Neuronal stem cell (in vitro differentiated cells): ENCODE results near the gene HERC2.

Experiments used
- DNase-seq: peaks from one replicate; pipeline ENCODE4 v3.0.0-alpha.2; 2013; ENCODE audit warnings: low spot score
- H2AFZ ChIP-seq: one replicate; pipeline ENCODE4 v1.6.1; 2013; ENCODE audit warnings: mild to moderate bottlenecking, low read length, inconsistent platforms
- H2AK5ac ChIP-seq: 2 replicates; pipeline ENCODE4 v1.6.1; 2013; ENCODE audit warnings: low read depth, mild to moderate bottlenecking, inconsistent platforms, low read length, moderate library complexity, mixed read lengths
- H2BK120ac ChIP-seq: 2 replicates; pipeline ENCODE4 v1.6.1; 2013; ENCODE audit warnings: low read depth, mild to moderate bottlenecking, inconsistent platforms, low read length, moderate library complexity, mixed read lengths
- H2BK12ac ChIP-seq: one replicate; pipeline ENCODE4 v1.6.1; 2013; ENCODE audit warnings: low read length, inconsistent platforms
- H2BK15ac ChIP-seq: 2 replicates; pipeline ENCODE4 v1.6.1; 2013; ENCODE audit warnings: mild to moderate bottlenecking, low read length, inconsistent platforms, mixed read lengths
- H2BK5ac ChIP-seq: one replicate; pipeline ENCODE4 v1.6.1; 2013; ENCODE audit warnings: inconsistent platforms, mild to moderate bottlenecking, low read length, moderate library complexity
- H3K14ac ChIP-seq: one replicate; pipeline ENCODE4 v1.6.1; 2013; ENCODE audit warnings: low read length, inconsistent platforms
- H3K18ac ChIP-seq: 2 replicates; pipeline ENCODE4 v1.6.1; 2013; ENCODE audit warnings: low read length, inconsistent platforms
- H3K23ac ChIP-seq: 2 replicates; pipeline ENCODE4 v1.6.1; 2013; ENCODE audit warnings: low read depth, mild to moderate bottlenecking, mixed read lengths, low read length, inconsistent platforms; ENCODE audit not compliant: poor library complexity
- H3K27ac ChIP-seq: replicated peaks from 3 replicates; pipeline ENCODE4 v1.5.1; 2013; ENCODE audit warnings: low read length, inconsistent platforms
- H3K27me3 ChIP-seq, 3 experiments: 2 replicates each; pipeline ENCODE4 v1.6.1; 2013; ENCODE audit warnings: low read length in 3 of 3, mild to moderate bottlenecking in 2 of 3, inconsistent platforms in 1 of 3, low read depth in 1 of 3, mixed read lengths in 1 of 3, moderate library complexity in 1 of 3; ENCODE audit not compliant: control insufficient read depth in 3 of 3, insufficient read depth in 3 of 3
- H3K36me3 ChIP-seq, 2 donors: replicated peaks in 1 of 2; 2 replicates each; pipeline ENCODE4 v1.6.1; 2013; ENCODE audit warnings: low read length in 2 of 2; ENCODE audit not compliant: control insufficient read depth in 2 of 2, insufficient read depth in 2 of 2
- H3K4ac ChIP-seq: 2 replicates; pipeline ENCODE4 v1.6.1; 2013; ENCODE audit warnings: inconsistent platforms, mild to moderate bottlenecking, low read length, moderate library complexity
- H3K4me1 ChIP-seq, 2 donors: 1 replicate in 1 of 2; 2 replicates in 1 of 2; pipeline ENCODE4 v1.6.1; 2013; ENCODE audit warnings: low read length in 2 of 2, low read depth in 1 of 2; ENCODE audit not compliant: control insufficient read depth in 2 of 2, insufficient read depth in 1 of 2
- H3K4me2 ChIP-seq: one replicate; pipeline ENCODE4 v1.6.1; 2013; ENCODE audit warnings: mild to moderate bottlenecking, low read length, inconsistent platforms; ENCODE audit not compliant: insufficient read depth, poor library complexity, severe bottlenecking
- H3K4me3 ChIP-seq, 2 donors: 2 replicates each; pipeline ENCODE4 v1.5.1; 2013; ENCODE audit warnings: low read length in 2 of 2, mild to moderate bottlenecking in 2 of 2, inconsistent platforms in 1 of 2, moderate library complexity in 1 of 2
- H3K79me1 ChIP-seq: one replicate; pipeline ENCODE4 v1.6.1; 2013; ENCODE audit warnings: low read depth, mild to moderate bottlenecking, inconsistent platforms, low read length, moderate library complexity
- H3K9ac ChIP-seq: one replicate; pipeline ENCODE4 v1.6.1; 2013; ENCODE audit warnings: mild to moderate bottlenecking, low read depth, low read length, inconsistent platforms; ENCODE audit not compliant: poor library complexity
- H3K9me3 ChIP-seq, 2 donors: replicated peaks in 1 of 2; 2 replicates each; pipeline versions ENCODE3 to v1.6.1; 2013; ENCODE audit warnings: low read length in 2 of 2, mild to moderate bottlenecking in 2 of 2, inconsistent platforms in 1 of 2, low read depth in 1 of 2, mixed read lengths in 1 of 2, moderate library complexity in 1 of 2; ENCODE audit not compliant: control insufficient read depth in 2 of 2, insufficient read depth in 1 of 2
- H4K8ac ChIP-seq: one replicate; pipeline ENCODE4 v1.6.1; 2013; ENCODE audit warnings: low read depth, mild to moderate bottlenecking, inconsistent platforms, low read length, moderate library complexity
- H4K91ac ChIP-seq: one replicate; pipeline ENCODE4 v1.6.1; 2013; ENCODE audit warnings: low read length, low read depth, mild to moderate bottlenecking, inconsistent platforms; ENCODE audit not compliant: poor library complexity
- WGBS, 2 donors: extraction: QIAGEN DNeasy Blood & Tissue Kit; methylation state at CpG; one replicate each; pipeline ENCODE4 v1.1.7; 2013; ENCODE audit warnings: missing lambda C conversion rate in 2 of 2, mixed read lengths in 1 of 2; ENCODE audit not compliant: insufficient read length in 2 of 2, insufficient replicate concordance in 1 of 2; ENCODE audit errors: extremely low coverage in 2 of 2; 5-methylcytosine and 5-hydroxymethylcytosine counted together

Gene HERC2

GRCh38 chr15:28255965-28256364, 66.0 kb downstream of the HERC2 start:
- Histone ChIP-seq H2AK5ac (no peak overlapping the region), H3K79me1 (peaks cover 3% of the 10 kb centered on the region), H3K9me3 (peaks cover 0 to under 1% of the 10 kb centered on the region in 2 donors), H2AFZ (no peak overlapping the region), H2BK15ac (no peak overlapping the region), H4K8ac (no peak overlapping the region), H2BK5ac (no peak overlapping the region), H3K23ac (peak overlapping the region; percentile 80), H3K4me1 (peaks cover 0 to 2% of the 10 kb centered on the region in 2 donors), H3K4ac (no peak overlapping the region), H4K91ac (no peak overlapping the region), H2BK12ac (peak overlapping the region; percentile 63), H3K27ac (no peak overlapping the region), H3K27me3 (no peaks in the 10 kb centered on the region), H3K4me3 (no peak overlapping the region), H3K36me3 (peaks cover 12 to 92% of the 10 kb centered on the region in 2 donors), H3K4me2 (no peak overlapping the region), H3K14ac (peak overlapping the region; percentile 31), H3K18ac (no peak overlapping the region), H2BK120ac (no peak overlapping the region), H3K9ac (no peak overlapping the region)
- no peak for DNase-seq
- no CpG with 5 or more reads among the region's 15 CpGs for WGBS, 2 donors

GRCh38 chr15:28252831-28253230, 69.1 kb downstream of the HERC2 start:
- Histone ChIP-seq H3K4me3 (no peak overlapping the region), H3K4me2 (no peak overlapping the region)
- no CpG with 5 or more reads among the region's 6 CpGs for WGBS, 2 donors

GRCh38 chr15:28246605-28247004, 75.4 kb downstream of the HERC2 start:
- no peaks in the 10 kb centered on the region for H3K4me1 ChIP-seq
- no peak overlapping the region for H3K4me3 ChIP-seq
- no peak overlapping the region for H3K18ac ChIP-seq
- H3K79me1 ChIP-seq: peaks cover 2% of the 10 kb centered on the region
- DNase-seq: no peak
- no peak overlapping the region for H2BK120ac ChIP-seq
- no CpG with 5 or more reads among the region's 5 CpGs for WGBS, 2 donors
- H2BK15ac ChIP-seq: no peak overlapping the region
- H4K91ac ChIP-seq: no peak overlapping the region
- H4K8ac ChIP-seq: no peak overlapping the region
- no peak overlapping the region for H3K4ac ChIP-seq
- no peak overlapping the region for H2BK5ac ChIP-seq
- no peak overlapping the region for H2AK5ac ChIP-seq
- H3K9me3 ChIP-seq: peaks cover 14 to 30% of the 10 kb centered on the region in 2 donors
- no peak overlapping the region for H2AFZ ChIP-seq
- H3K4me2 ChIP-seq: no peak overlapping the region
- no peak overlapping the region for H3K23ac ChIP-seq
- no peak overlapping the region for H3K27ac ChIP-seq
- H3K36me3 ChIP-seq: peaks cover 19 to 86% of the 10 kb centered on the region in 2 donors
- no peak overlapping the region for H3K9ac ChIP-seq
- no peaks in the 10 kb centered on the region for H3K27me3 ChIP-seq
- H3K14ac ChIP-seq: no peak overlapping the region
- no peak overlapping the region for H2BK12ac ChIP-seq

More at GRCh38 chr15:28252831-28253230, 69.1 kb downstream of the HERC2 start:
- Histone ChIP-seq H3K79me1 (peaks cover 4% of the 10 kb centered on the region), H2AFZ (no peak overlapping the region), H2BK12ac (no peak overlapping the region), H4K91ac (no peak overlapping the region), H2BK15ac (no peak overlapping the region), H3K36me3 (peaks cover 16 to 86% of the 10 kb centered on the region in 2 donors), H3K4ac (no peak overlapping the region), H2BK5ac (no peak overlapping the region), H2AK5ac (no peak overlapping the region), H3K18ac (no peak overlapping the region), H4K8ac (no peak overlapping the region), H3K14ac (no peak overlapping the region), H3K27me3 (no peaks in the 10 kb centered on the region), H3K4me1 (no peaks in the 10 kb centered on the region), H3K27ac (no peak overlapping the region), H3K9ac (no peak overlapping the region), H3K23ac (no peak overlapping the region), H2BK120ac (no peak overlapping the region), H3K9me3 (peaks cover 3 to 5% of the 10 kb centered on the region in 2 donors)
- DNase-seq: no peak

- Histone ChIP-seq H3K9me3 (peaks cover 10 to 34% of the 10 kb centered on the region in 2 donors), H3K14ac (no peak overlapping the region), H3K36me3 (peaks cover 15 to 91% of the 10 kb centered on the region in 2 donors), H2AFZ (no peak overlapping the region), H2AK5ac (no peak overlapping the region), H3K27me3 (no peaks in the 10 kb centered on the region), H3K27ac (no peak overlapping the region), H2BK120ac (no peak overlapping the region), H4K91ac (no peak overlapping the region), H3K79me1 (no peaks in the 10 kb centered on the region), H4K8ac (no peak overlapping the region), H3K4ac (no peak overlapping the region), H3K18ac (no peak overlapping the region), H3K9ac (no peak overlapping the region), H3K4me2 (no peak overlapping the region), H3K4me3 (no peak overlapping the region), H2BK12ac (no peak overlapping the region), H2BK15ac (no peak overlapping the region), H2BK5ac (no peak overlapping the region), H3K4me1 (no peaks in the 10 kb centered on the region), H3K23ac (no peak overlapping the region)
- DNase-seq: no peak
- WGBS, 2 donors: no CpG with 5 or more reads among the region's 6 CpGs
Observed at GRCh38 chr15:28243901-28244300, 78.1 kb downstream of the HERC2 start.
